NCI-H1694 treated with DMSO at 0.1 percent for 48 hours (cell line): ENCODE results near the gene ST3GAL3.

ENCODE experiments used
- DNase-seq: peaks from one replicate; lab custom pipeline; 2025; lab: John Stamatoyannopoulos, UW

Gene ST3GAL3

DNA sequence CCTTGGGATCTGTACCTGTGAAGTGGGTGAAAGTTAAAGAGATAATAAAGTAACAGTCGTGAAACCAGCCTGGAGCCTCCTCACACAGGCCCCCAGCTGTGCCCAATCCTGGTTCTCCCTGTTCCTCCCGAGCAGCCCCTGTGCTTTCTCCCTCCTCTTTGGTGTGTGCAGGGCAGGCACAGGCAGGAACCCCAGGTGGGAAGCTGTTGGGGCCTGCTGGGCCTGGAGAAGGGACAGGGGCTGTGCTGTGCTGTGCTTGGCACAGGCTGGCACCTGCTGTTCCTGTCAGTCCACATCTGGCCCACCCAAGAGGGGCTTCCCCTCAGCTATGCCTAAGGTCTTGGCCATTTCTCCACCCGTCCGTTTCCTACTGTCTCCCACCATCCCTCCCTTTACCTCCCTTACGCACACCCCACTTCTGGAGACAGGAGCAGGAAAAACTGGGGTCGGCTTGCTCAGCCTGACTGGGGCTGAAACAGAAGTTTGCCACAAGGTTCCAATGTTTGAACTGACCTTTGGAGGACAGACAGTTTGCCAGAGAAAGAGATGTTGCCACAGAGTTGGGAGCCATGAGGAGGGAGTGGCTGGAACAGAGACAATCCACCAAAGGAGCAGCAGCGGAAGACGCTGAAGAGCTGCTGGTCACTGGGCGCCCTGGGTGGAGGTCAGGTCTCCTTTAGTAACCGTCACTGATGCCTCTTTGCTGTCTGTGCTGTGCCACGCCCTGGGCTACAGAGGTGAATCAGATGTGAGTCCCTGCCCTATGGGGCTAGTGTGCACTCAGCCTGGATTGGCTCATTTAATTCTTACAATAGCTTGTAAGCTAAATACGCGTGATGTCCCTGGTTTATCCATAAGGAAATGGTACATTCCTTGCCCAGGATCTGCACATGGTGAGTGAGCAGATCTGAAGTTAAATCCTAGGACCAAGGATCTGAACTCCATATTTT is 207.5 kb downstream of the ST3GAL3 start:
- DNase-seq = peak; percentile 9

DNA sequence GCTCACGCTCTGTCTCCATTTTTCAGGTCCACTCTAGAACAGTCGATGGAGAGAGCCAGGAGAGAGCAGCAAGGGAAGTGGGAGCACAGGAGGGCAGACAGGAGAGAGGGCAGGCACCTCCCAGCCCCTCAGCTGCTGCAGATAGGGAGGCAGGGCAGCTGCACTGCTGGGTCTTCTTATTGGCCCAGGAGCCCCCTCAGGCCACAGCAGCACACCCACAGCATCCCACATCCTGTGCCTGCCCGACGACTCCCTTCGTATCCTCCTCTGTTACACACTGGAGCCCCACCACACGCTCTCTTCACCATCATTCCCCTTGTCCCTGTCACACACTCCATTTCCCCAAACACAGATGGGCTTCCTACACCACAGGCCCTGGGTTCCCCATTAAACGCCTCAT is 212.6 kb downstream of the ST3GAL3 start:
- DNase-seq = no peak

- DNase-seq = no peak
Observed at GRCh38 chr1:43921022-43921421, 213.7 kb downstream of the ST3GAL3 start.

- no peak for DNase-seq
Observed at GRCh38 chr1:43924516-43924915, 217.2 kb downstream of the ST3GAL3 start.

- no peak for DNase-seq
Observed at GRCh38 chr1:43925846-43926245, 218.5 kb downstream of the ST3GAL3 start.

DNA sequence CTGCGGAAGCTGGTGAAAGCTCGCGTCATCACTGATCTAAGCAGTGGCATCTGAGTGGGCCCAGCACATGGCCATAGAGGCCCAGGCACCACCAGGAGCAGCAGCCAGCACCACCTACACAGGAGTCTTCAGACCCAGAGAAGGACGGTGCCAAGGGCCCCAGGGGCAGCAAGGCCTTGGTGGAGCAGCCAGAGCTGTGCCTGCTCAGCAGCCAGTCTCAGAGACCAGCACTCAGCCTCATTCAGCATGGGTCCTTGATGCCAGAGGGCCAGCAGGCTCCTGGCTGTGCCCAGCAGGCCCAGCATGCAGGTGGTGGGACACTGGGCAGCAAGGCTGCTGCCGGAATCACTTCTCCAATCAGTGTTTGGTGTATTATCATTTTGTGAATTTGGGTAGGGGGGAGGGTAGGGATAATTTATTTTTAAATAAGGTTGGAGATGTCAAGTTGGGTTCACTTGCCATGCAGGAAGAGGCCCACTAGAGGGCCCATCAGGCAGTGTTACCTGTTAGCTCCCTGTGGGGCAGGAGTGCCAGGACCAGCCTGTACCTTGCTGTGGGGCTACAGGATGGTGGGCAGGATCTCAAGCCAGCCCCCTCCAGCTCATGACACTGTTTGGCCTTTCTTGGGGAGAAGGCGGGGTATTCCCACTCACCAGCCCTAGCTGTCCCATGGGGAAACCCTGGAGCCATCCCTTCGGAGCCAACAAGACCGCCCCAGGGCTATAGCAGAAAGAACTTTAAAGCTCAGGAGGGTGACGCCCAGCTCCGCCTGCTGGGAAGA is 223.0 kb downstream of the ST3GAL3 start:
- DNase-seq = no peak

- DNase-seq = no peak
Observed at GRCh38 chr1:43930949-43931275, 223.6 kb downstream of the ST3GAL3 start.

DNA sequence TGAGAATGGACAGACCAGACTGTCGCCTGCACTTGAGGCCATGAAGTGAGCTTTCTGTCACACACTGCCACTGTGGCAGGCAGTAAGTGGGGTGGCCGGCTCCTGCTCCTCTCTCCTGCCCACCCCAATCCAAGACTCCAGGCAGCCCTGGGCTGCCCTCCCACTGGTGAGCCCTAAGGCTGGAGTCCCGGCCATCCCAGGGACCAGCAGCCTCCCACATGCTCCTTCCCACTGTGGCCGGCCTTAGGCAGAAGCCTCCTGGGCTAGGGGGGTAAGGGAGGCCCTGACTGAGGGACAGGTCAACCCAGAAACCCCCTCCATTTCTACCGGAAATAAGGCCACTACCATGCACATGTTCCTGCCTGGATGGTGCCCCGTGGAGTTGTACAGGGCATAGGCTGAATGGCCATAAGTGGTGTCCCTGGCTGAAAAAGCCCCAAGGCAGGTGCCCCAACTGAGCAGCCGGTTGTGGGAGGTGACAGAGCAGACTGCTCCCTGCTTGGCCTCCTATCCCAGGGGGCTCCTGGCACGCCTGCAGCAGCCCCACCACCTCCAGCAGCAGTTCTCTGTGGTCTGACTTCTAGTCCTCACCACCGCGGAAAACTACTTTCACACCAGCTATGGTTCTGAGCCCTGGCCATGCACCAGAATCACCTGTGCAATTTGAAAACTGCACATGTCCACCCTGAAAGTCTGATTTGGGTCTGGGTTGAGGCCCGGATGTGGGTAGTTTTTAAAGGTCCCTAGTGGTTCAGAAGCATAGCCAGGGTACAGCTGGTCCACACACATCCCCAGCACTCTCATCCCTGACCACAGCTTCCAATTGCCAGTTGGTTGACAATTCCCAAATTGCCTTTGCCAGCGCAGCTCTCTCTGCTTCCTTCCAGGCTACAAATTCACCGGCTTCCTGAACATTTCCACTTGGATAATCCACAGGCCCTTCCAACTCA is 224.7 kb downstream of the ST3GAL3 start:
- no peak for DNase-seq

DNA sequence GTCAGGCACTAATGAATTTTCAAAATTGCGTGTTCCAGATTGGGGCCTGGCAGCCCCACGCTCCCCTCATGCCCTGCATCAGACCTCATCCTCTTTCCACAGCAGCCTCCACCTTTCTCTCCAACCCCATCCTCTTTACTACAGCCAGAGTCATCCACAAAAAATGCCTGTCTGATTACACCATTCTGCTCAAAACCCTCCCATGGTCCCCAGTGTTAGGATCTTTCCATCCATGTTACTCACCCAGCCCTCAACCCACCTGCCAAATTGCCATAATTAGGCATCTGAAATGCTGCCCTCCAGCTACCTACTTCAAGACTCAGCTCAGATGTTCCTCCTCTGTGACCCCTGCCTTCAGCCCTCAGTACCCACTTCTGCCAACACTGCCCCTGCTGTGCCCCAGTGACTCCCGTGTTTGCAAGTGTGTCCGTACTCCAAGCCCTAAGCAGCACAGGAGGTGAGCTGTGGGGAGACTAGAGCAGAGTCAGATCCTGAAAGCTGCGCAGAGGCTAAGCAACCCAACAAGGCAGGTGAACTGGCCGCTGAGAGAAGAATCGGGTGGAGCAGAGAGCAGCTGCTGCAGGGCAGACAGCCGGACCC is 225.6 kb downstream of the ST3GAL3 start:
- DNase-seq = no peak

DNA sequence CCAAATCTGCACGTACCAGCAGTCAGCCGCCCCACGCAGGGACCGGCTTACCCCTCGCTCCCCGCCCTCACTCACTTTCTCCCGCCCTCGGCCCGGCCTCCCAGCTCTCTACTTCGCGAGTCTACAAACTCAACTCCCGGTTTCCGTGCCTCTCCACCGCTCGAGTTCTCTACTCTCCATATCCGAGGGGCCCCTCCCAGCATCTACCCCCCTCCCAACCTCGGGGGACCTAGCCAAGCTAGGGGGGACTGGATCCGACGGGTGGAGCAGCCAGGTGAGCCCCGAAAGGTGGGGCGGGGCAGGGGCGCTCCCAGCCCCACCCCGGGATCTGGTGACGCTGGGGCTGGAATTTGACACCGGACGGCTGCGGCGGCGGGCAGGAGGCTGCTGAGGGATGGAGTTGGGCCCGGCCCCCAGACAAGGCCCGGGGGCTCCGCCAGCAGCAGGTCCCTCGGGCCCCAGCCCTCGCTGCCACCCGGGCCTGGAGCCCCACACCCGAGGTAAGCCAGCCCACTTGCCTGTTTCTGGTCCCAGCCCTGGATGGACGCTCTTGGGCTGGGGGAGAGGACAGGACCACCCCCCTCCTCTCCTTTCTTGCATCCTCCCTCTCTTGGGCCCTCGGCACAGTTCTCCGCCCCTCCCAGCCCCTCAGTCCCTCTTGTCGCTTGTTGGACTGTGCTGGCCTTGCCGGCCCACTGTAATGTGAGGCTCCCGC is 226.2 kb downstream of the ST3GAL3 start, which contains the start of gene ARTN:
ARTN (plus strand) TSS at position 416 of the 715 bp plus-strand sequence. CDS start 1,856 bp downstream, outside the sequence.
- no peak for DNase-seq

DNA sequence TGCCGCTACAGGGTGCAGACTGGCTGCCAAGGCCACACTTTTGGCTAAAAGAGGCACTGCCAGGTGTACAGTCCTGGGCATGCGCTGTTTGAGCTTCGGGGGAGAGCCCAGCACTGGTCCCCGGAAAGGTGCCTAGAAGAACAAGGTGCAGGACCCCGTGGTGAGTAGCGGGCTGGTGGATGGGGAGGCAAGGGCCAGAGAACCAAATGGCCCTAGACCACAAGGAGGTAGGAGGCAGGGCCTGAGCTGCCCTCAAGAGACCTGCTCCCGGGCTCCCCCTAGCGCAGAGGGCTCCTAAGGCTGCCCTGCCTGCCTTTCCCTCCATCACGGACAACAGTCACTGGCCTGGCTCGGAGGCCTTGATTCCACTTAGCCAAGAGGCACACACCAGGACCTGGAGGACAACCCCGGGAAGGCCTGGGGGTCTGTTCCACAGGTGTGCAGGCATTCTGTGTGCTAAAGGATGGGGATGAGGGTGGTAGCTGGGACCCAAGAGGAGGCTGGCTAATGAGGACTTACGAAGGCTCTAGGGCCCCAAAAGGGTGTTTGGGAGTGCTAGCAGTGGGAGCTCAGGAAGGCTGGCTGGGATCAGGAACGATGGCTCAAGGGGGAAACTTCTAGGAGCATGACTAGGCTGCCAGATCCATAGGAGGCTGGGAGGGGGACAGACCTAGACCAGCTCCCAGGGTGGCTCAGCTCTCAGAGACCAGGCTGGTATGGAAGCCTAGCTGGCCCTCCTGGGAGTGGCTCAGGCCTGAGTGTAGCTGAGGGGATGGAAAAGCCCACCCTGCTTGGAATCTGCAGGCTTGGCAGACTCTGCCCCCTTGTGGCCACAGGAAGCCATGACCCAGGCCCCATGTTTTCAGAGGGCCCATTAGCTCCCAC is 227.0 kb downstream of the ST3GAL3 start:
- peak; percentile 20 for DNase-seq

GRCh38 chr1:43934986-43935324 is 227.6 kb downstream of the ST3GAL3 start:
- DNase-seq = no peak

- no peak for DNase-seq
Observed at GRCh38 chr1:43935711-43936427, 228.5 kb downstream of the ST3GAL3 start.

GRCh38 chr1:43936431-43937151 is 229.3 kb downstream of the ST3GAL3 start:
- no peak for DNase-seq

GRCh38 chr1:43937179-43937865 is 230.0 kb downstream of the ST3GAL3 start:
- DNase-seq = no peak

GRCh38 chr1:43938383-43938782 is 231.0 kb downstream of the ST3GAL3 start:
- no peak for DNase-seq

- no peak for DNase-seq
Observed at GRCh38 chr1:43938892-43939587, 231.7 kb downstream of the ST3GAL3 start.
